Esophagus muscularis mucosa (tissue), 4 donors: ENCODE results near the gene RNF157. TPM values are rescaled to one million over a fixed set of nuclear protein-coding genes. Genes with fewer than 3 reads are reported as not detected.

Source experiments
- DNase-seq: peaks from one replicate; pipeline ENCODE4 v3.0.0-alpha.2; 2017; ENCODE audit errors: extremely low spot score
- H3K27ac ChIP-seq, 4 donors: fragments of 200-600 bp; sonication (generic); replicated peaks in 1 of 4; 1 replicate in 3 of 4; 2 replicates in 1 of 4; pipeline ENCODE4 v1.5.1; 2016 to 2019; ENCODE audit warnings: mild to moderate bottlenecking in 1 of 4
- H3K27me3 ChIP-seq, 4 donors: fragments of 200-600 bp; sonication (generic); one replicate each; pipeline versions ENCODE4 v1.5.1 to v1.6.0; 2016 to 2019
- H3K36me3 ChIP-seq, 4 donors: fragments of 200-600 bp; sonication (generic); one replicate each; pipeline ENCODE4 v1.5.1; 2016 to 2019
- H3K4me1 ChIP-seq, 4 donors: fragments of 200-600 bp; sonication (generic); one replicate each; pipeline ENCODE4 v1.5.1; 2016 to 2019
- H3K4me3 ChIP-seq, 4 donors: fragments of 200-600 bp; sonication (generic); 1 replicate in 2 of 4; 2 replicates in 2 of 4; pipeline ENCODE4 v1.5.1; 2016 to 2019; ENCODE audit warnings: mild to moderate bottlenecking in 4 of 4, moderate library complexity in 1 of 4
- H3K9me3 ChIP-seq, 4 donors: fragments of 200-600 bp; sonication (generic); 1 replicate in 3 of 4; 2 replicates in 1 of 4; pipeline ENCODE4 v1.5.1; 2016 to 2019
- CTCF ChIP-seq, 3 experiments: fragments of 200-600 bp in 2 of 3; fragments of 450-650 bp in 1 of 3; sonication (generic) in 2 of 3; IDR thresholded peaks; one replicate each; pipeline ENCODE4 v1.5.1; 2017 to 2019; ENCODE audit warnings: antibody characterized with exemption in 3 of 3, mild to moderate bottlenecking in 2 of 3, moderate library complexity in 1 of 3
- EP300 ChIP-seq: sonication (generic); formaldehyde crosslinking; IDR thresholded peaks from one replicate; pipeline ENCODE4 v1.6.1; 2017; ENCODE audit warnings: antibody characterized with exemption
- POLR2A ChIP-seq: fragments of 450-650 bp; IDR thresholded peaks from one replicate; pipeline ENCODE4 v1.6.1; 2017; ENCODE audit warnings: antibody characterized with exemption, moderate library complexity, mild to moderate bottlenecking, low read depth
- POLR2AphosphoS5 ChIP-seq, 2 donors: sonication (generic); formaldehyde crosslinking; IDR thresholded peaks; one replicate each; pipeline ENCODE4 v1.6.1; 2017; ENCODE audit warnings: antibody characterized with exemption in 2 of 2
- WGBS: methylation state at CpG from one replicate; pipeline ENCODE4 v1.1.5; 2018; 5-methylcytosine and 5-hydroxymethylcytosine counted together
- intact Hi-C: fragments of 100-400 bp; cut with DNase I; formaldehyde crosslinking; loops from one replicate; pipeline ENCODE4 v1.15.1; 2023
- total RNA-seq, 4 donors: library from RNA; depleted of rRNA; stranded (reverse); fragments of >200 nt; gene quantifications; one replicate each; pipeline versions ENCODE4 v1.1.0 to v1.2.1, GENCODE V29; 2016

RNF157 gene
- total RNA-seq, 4 donors from 2014 or later, result 2.1 to 8.1 (median 4.8) TPM

GRCh38 chr17:76137001-76137350 lies 103.3 kb downstream of the RNF157 start:
- WGBS, result 87% methylated on average over 5 of the region's 7 CpGs
- Histone ChIP-seq H3K4me1 (peaks cover 27 to 49% (median 41%) of the 10 kb centered on the region in 4 donors), H3K9me3 (no peaks in the 10 kb centered on the region), H3K27ac (no peak overlapping the region), H3K27me3 (peaks cover 0 to 92% (median 65%) of the 10 kb centered on the region in 4 donors), H3K4me3 (no peak overlapping the region), H3K36me3 (no peaks in the 10 kb centered on the region)
- intact Hi-C loops, result no loop called here
- no peak for TF ChIP-seq POLR2AphosphoS5 (IDR thresholded peaks at IDR 0.05)
- no peak for TF ChIP-seq EP300
- TF ChIP-seq POLR2A, result no peak
- no peak for DNase-seq

GRCh38 chr17:76136276-76137000 lies 103.9 kb downstream of the RNF157 start:
- 82% methylated on average over 16 of the region's 16 CpGs for WGBS
- Histone ChIP-seq H3K4me3 (no peak overlapping the region), H3K4me1 (peaks cover 22 to 44% (median 35%) of the 10 kb centered on the region in 4 donors), H3K9me3 (no peaks in the 10 kb centered on the region), H3K27ac (no peak overlapping the region), H3K36me3 (no peaks in the 10 kb centered on the region), H3K27me3 (peaks cover 0 to 97% (median 67%) of the 10 kb centered on the region in 4 donors)
- intact Hi-C loops, result no loop called here
- DNase-seq, result no peak
- TF ChIP-seq POLR2AphosphoS5 (IDR thresholded peaks at IDR 0.05) (no peak), POLR2A (no peak), CTCF (IDR thresholded peaks at IDR 0.05) (no peak), EP300 (no peak)

- Histone ChIP-seq H3K9me3 (no peaks in the 10 kb centered on the region), H3K27ac (no peak overlapping the region), H3K4me3 (no peak overlapping the region), H3K4me1 (peaks cover 16 to 37% (median 29%) of the 10 kb centered on the region in 4 donors), H3K36me3 (no peaks in the 10 kb centered on the region), H3K27me3 (peaks cover 0 to 100% (median 72%) of the 10 kb centered on the region in 4 donors)
- no peak for DNase-seq
- 57% methylated on average over 1 of the region's 8 CpGs for WGBS
- intact Hi-C loops, result no loop called here
- TF ChIP-seq CTCF (IDR thresholded peaks at IDR 0.05) (no peak), POLR2AphosphoS5 (IDR thresholded peaks at IDR 0.05) (no peak), POLR2A (no peak), EP300 (no peak)
Measured at GRCh38 chr17:76135810-76136188, 104.5 kb downstream of the RNF157 start.

- Histone ChIP-seq H3K27me3 (peaks cover 0 to 100% (median 68%) of the 10 kb centered on the region in 4 donors), H3K9me3 (no peaks in the 10 kb centered on the region), H3K27ac (no peak overlapping the region), H3K36me3 (no peaks in the 10 kb centered on the region), H3K4me3 (no peak overlapping the region), H3K4me1 (peaks cover 9 to 31% (median 22%) of the 10 kb centered on the region in 4 donors)
- TF ChIP-seq POLR2AphosphoS5 (IDR thresholded peaks at IDR 0.05), result no peak
- no peak for TF ChIP-seq CTCF (IDR thresholded peaks at IDR 0.05)
- no peak for TF ChIP-seq EP300
- no peak for TF ChIP-seq POLR2A
- intact Hi-C loops, result no loop called here
- WGBS, result 52% methylated on average over 19 of the region's 22 CpGs
- DNase-seq, result no peak
Measured at GRCh38 chr17:76134911-76135809, 105.1 kb downstream of the RNF157 start.
